NCI-H1694 (cell line): ENCODE results near the gene CELSR2.

ENCODE experiments used
- DNase-seq: peaks from one replicate; lab custom pipeline; 2025; lab: John Stamatoyannopoulos, UW

Gene CELSR2

DNA sequence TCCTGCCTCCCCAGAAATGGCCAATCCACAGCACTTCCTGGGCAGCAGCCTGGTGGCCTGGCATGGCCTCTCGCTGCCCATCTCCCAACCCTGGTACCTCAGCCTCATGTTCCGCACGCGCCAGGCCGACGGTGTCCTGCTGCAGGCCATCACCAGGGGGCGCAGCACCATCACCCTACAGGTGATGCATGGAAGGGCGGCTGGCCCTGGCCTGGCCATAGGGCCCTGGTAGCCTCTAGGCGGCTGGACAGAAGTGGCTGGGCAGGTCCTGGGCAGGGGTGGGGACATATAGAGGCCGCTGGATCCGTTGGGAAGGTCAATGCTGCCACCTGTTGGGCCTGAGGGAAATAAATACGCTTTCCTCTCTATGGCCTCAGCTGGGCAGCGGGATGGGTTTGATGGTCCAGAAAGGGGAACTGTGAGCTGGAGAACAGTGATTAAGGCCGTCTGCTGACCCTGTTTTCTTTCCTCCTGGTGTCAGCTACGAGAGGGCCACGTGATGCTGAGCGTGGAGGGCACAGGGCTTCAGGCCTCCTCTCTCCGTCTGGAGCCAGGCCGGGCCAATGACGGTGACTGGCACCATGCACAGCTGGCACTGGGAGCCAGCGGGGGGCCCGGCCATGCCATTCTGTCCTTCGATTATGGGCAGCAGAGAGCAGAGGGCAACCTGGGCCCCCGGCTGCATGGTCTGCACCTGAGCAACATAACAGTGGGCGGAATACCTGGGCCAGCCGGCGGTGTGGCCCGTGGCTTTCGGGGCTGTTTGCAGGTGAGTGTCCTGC is 14.4 kb downstream of the CELSR2 start:
- no peak for DNase-seq

DNA sequence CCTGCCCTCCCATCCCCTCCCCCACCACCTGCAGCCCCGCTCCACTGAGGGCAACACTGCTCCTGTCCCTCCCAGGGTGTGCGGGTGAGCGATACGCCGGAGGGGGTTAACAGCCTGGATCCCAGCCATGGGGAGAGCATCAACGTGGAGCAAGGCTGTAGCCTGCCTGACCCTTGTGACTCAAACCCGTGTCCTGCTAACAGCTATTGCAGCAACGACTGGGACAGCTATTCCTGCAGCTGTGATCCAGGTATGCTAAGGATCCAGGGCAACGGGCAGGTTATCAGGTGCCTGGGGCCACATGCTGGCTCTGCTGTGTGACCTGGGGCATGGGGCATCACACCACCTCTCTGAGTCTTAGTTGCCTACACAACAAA is 15.0 kb downstream of the CELSR2 start:
- no peak for DNase-seq

DNA sequence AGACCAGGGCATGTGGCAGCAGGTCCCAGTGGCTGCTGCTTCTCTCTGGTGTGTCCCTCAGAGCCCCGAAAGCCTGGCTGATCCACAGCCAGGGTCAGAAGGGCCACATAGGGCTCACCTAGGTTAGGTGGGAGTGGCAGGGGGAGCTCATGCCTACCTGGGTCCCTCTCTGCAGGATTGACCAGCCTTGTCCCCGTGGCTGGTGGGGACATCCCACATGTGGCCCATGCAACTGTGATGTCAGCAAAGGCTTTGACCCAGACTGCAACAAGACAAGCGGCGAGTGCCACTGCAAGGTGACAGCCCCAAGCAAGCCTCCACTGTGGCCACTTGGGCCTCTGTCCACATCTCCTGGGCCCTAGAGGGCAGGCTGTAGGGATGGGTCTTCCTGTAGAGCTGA is 15.7 kb downstream of the CELSR2 start:
- no peak for DNase-seq

DNA sequence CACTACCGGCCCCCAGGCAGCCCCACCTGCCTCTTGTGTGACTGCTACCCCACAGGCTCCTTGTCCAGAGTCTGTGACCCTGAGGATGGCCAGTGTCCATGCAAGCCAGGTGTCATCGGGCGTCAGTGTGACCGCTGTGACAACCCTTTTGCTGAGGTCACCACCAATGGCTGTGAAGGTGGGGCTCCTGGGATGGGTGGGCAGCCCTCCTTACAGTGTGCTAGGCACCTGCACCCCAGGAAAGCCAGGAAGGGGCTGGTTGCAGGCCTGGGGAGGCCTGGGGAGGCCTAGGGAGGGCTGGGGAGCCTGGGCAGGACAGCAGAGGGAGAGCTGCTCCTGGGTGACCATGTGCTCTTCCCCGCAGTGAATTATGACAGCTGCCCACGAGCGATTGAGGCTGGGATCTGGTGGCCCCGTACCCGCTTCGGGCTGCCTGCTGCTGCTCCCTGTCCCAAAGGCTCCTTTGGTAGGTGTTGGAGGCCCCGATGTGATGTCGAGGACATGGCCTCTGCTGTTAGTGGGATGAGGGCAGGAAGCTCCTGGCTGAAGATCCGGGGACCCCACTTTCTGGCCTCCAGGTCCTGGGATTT is 16.5 kb downstream of the CELSR2 start:
- DNase-seq = no peak

DNA sequence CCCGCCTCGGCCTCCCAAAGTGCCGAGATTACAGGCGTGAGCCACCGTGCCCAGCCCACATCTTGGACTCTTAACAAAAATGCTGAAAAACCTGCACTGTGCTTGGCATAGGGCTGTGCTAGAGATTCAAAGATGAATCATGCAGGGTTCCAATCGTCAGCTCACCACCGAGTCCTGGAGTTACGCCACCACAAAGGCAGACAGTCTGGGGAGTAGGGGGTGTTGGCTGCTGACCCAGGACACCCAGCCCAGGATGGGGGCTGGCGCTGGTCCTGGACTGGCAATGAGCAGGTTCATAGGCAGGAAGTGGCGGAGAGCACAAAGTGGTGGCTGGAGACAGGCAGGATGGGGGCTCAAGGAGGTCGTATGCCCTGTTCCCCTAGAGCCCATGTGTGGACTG is 17.6 kb downstream of the CELSR2 start:
- no peak for DNase-seq

DNA sequence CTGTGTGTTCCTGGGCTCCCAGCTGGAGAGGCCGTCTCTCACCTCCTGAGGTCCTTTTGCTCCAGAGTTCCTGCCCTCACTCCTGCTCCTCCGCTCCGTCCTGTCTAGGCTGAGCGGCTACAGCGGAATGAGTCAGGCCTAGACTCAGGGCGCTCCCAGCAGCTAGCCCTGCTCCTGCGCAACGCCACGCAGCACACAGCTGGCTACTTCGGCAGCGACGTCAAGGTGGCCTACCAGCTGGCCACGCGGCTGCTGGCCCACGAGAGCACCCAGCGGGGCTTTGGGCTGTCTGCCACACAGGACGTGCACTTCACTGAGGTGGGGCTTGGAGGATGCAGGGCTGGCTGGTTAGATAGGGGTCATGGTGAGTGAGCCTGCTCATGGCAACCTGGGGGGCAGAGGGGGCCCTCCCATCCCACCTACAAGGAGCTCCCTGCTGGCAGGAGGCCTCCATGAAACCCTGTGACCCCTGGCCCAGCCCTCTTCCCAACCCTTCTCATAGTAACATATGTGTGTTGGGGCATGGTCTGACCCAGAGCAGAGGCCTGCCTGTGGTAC is 18.5 kb downstream of the CELSR2 start:
- DNase-seq = no peak

DNA sequence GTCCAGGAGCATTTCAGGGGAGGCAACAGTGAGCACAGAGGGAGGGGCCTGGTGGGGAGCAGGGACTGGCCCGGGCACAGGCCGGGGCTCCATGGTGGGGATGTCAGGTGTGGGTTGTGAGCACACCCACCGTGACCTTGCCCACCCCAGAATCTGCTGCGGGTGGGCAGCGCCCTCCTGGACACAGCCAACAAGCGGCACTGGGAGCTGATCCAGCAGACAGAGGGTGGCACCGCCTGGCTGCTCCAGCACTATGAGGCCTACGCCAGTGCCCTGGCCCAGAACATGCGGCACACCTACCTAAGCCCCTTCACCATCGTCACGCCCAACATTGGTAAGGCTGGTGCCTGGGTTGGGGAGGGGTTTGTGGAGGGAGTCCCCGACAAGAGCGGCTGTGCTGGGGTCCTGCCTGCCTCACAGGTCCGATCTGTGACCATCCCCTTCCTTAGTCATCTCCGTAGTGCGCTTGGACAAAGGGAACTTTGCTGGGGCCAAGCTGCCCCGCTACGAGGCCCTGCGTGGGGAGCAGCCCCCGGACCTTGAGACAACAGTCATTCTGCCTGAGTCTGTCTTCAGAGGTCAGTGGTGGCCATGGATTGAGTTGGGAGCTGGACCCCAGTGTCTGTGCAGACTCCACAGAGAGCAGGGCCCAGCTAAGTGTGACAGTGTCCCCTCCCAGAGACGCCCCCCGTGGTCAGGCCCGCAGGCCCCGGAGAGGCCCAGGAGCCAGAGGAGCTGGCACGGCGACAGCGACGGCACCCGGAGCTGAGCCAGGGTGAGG is 19.3 kb downstream of the CELSR2 start:
- DNase-seq = no peak

DNA sequence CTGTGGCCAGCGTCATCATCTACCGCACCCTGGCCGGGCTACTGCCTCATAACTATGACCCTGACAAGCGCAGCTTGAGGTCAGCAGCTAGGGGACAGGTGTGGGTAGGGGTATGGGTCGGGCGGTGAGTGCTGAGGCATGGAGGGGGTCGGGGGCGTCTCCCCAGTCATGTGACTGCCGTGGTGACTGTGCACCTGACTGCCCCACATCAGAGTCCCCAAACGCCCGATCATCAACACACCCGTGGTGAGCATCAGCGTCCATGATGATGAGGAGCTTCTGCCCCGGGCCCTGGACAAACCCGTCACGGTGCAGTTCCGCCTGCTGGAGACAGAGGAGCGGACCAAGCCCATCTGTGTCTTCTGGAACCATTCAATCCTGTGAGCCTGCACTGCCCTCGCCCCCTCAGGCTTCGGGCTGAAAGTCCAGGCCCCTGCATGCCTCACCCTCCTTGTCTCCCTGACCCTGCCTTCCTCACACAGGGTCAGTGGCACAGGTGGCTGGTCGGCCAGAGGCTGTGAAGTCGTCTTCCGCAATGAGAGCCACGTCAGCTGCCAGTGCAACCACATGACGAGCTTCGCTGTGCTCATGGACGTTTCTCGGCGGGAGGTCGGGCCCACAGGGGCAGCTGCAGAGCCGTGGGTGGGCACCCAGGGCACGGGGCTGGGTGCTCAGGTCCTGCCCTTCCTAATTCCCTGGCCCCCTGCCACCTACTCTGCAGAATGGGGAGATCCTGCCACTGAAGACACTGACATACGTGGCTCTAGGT is 20.1 kb downstream of the CELSR2 start:
- no peak for DNase-seq

DNA sequence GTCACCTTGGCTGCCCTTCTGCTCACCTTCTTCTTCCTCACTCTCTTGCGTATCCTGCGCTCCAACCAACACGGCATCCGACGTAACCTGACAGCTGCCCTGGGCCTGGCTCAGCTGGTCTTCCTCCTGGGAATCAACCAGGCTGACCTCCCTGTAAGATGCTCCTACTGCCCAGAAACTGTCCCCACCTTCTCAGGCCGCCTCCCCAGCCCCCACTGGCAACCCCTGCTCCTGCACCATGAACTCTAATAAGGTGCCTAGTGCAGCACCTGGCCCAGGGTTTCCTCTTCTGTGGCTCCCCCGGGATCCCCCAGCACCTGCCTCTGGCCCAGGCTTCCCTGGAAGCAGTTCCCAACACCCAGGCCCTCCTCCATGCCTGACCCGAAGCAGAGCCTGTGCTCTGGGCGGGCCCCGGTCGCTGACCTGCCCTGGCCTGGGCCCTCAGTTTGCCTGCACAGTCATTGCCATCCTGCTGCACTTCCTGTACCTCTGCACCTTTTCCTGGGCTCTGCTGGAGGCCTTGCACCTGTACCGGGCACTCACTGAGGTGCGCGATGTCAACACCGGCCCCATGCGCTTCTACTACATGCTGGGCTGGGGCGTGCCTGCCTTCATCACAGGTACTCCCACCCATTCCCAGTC is 20.8 kb downstream of the CELSR2 start:
- no peak for DNase-seq

DNA sequence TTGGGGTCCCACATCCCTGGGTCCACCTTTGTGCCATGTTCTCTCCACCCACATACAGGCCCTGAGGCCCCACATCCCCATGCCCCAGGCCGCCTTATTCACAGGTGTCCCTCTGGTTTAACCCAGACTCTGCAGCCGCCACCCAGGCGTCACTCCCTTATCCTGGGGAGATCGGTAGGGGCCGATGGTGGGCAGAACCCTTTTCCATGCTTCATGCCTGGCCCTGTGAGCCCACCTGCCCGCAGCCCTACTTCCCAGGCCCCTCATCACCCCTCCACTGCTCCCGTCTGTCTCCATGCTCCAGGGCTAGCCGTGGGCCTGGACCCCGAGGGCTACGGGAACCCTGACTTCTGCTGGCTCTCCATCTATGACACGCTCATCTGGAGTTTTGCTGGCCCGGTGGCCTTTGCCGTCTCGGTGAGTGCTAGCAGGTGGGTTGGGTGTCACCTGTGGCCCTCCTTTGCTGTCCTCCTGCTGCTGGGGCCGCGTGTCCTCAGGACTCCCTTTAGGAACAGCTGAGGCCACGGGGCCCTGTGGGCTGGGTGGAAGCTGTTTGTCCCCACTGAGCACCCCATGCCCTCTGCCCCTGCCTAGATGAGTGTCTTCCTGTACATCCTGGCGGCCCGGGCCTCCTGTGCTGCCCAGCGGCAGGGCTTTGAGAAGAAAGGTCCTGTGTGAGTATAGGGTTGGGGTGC is 21.4 kb downstream of the CELSR2 start:
- no peak for DNase-seq

DNA sequence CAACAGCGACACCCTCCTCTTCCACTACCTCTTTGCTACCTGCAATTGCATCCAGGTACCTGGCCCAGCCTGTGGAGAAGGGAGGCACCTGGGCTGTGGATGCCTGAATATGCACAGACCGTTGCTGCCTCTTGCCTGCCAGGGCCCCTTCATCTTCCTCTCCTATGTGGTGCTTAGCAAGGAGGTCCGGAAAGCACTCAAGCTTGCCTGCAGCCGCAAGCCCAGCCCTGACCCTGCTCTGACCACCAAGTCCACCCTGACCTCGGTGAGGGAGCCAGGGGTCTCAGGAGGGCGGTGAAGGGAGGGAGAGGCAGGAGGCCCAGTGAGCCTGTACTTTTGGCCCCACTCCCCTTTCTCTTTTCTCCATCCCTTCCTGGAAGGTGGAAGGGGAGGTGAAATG is 22.1 kb downstream of the CELSR2 start:
- no peak for DNase-seq

DNA sequence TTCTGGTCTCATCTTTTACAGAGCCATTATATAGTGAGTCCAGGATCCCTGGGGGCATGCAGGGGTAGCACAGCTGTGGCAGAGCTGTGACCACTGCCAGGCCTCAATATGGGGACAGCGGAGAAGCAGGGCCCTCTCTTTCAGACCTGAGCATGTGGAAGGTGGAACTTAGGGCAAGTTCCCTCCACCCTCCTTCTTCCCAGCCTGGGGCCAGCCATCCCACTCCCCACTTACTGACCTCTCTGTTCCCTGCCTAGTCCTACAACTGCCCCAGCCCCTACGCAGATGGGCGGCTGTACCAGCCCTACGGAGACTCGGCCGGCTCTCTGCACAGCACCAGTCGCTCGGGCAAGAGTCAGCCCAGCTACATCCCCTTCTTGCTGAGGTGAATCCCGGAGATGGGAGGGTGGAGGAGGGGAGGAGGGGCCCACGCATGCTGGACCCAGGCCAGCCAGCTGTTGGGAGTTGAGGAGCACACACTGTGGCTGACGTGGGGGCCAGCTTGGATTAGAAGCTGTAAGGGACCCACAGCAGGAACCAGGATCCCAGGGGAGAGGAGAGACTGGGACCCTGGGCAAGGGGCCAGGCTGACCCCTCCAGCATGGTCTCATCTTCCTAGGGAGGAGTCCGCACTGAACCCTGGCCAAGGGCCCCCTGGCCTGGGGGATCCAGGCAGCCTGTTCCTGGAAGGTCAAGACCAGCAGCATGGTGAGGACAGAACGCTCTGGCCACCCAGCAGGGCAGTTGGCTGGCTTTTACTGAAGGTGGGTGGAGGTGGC is 22.9 kb downstream of the CELSR2 start:
- no peak for DNase-seq

DNA sequence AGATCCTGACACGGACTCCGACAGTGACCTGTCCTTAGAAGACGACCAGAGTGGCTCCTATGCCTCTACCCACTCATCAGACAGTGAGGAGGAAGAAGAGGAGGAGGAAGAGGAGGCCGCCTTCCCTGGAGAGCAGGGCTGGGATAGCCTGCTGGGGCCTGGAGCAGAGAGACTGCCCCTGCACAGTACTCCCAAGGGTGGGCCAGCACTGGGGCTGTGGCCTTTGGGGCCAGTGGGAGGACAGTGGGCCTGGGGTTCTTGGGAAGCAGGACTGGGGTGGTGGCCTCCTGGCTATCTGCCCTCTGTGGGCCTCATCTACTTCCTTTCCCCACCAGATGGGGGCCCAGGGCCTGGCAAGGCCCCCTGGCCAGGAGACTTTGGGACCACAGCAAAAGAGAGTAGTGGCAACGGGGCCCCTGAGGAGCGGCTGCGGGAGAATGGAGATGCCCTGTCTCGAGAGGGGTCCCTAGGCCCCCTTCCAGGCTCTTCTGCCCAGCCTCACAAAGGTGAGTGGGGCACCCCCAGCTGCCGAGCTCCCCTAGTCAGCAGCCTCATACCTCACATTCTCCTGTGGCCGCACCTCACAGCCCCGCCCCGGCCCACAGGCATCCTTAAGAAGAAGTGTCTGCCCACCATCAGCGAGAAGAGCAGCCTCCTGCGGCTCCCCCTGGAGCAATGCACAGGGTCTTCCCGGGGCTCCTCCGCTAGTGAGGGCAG is 23.6 kb downstream of the CELSR2 start:
- DNase-seq = no peak

DNA sequence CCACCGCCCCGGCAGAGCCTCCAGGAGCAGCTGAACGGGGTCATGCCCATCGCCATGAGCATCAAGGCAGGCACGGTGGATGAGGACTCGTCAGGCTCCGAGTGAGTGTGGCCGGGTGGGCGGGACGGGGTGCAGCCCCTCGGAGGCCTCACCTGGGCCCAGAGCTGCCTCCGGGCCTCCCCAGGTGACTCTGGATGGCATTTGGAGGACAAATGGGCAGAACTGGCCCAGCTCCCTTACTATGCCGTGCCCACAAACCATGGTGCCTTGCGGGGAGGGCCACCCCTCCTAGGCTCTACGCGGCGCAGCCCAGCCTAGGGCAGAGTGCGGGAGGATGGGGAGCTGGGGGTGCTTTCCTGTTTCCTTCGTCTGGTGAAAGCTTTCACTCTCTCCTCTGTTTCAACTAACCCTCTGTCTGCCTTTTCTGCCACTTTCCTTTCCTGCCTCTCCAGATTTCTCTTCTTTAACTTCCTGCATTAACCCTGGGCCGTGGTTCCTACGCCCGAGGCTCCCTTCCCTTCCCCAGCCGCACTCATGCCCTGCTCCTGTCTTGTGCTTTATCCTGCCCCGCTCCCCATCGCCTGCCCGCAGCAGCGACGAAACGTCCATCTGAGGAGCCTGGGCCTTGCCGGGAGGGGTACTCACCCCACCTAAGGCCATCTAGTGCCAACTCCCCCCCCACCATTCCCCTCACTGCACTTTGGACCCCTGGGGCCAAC is 24.4 kb downstream of the CELSR2 start:
- DNase-seq = no peak

DNA sequence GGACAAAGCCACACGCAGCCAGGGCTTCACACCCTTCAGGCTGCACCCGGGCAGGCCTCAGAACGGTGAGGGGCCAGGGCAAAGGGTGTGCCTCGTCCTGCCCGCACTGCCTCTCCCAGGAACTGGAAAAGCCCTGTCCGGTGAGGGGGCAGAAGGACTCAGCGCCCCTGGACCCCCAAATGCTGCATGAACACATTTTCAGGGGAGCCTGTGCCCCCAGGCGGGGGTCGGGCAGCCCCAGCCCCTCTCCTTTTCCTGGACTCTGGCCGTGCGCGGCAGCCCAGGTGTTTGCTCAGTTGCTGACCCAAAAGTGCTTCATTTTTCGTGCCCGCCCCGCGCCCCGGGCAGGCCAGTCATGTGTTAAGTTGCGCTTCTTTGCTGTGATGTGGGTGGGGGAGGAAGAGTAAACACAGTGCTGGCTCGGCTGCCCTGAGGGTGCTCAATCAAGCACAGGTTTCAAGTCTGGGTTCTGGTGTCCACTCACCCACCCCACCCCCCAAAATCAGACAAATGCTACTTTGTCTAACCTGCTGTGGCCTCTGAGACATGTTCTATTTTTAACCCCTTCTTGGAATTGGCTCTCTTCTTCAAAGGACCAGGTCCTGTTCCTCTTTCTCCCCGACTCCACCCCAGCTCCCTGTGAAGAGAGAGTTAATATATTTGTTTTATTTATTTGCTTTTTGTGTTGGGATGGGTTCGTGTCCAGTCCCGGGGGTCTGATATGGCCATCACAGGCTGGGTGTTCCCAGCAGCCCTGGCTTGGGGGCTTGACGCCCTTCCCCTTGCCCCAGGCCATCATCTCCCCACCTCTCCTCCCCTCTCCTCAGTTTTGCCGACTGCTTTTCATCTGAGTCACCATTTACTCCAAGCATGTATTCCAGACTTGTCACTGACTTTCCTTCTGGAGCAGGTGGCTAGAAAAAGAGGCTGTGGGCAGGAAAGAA is 25.5 kb downstream of the CELSR2 start:
- DNase-seq = no peak

DNA sequence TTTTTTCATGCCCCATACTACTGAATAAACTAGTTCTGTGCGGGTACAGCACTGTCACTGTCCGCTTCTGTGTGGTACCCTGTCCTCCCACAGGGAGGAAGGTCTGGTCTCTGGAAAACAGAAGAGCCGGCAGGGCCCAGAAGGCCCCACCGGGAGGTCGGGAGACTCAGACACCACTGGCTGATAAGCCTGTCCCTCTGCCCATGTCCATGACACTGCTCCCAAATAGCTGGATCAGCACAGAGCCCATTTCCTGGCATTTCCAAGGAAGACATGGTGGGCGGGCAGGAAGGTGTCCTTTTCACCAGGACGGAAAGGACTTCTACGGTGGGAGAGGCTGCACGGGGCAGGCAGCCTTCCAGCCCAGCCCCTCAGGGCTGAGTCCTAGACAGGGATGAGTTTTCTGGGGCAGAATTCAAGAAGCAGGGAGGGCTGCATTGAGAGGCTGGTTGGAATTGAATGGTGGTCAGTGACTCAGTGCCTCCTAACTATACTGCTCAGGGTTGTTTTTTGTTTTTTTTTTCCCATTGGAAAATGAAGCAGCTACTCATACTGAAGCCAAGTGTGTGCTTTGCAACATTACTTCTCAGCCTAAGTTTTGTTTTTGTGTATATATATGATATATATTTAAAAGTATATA is 26.5 kb downstream of the CELSR2 start:
- no peak for DNase-seq
